Purkinje cell (primary cell): ENCODE measurements around the gene CCL25. TPM values are rescaled to one million over a fixed set of nuclear protein-coding genes. Genes with fewer than 3 reads are reported as not detected.

Experiments
- polyA plus RNA-seq: library from polyadenylated mRNA; unstranded; fragments of >200 nt; fragmentation: Nextera tagmentation; gene quantifications from 2 replicates; pipeline ENCODE4 v1.2.1, GENCODE V29; 2014

The CCL25 gene
- polyA plus RNA-seq: not detected in 2 replicates

GRCh38 chr19:8052464-8052859 is at the start of gene CCL25:
Gene CCL25, plus strand, starts transcription at chr19:8052760. Its CDS starts 290 bp downstream, at chr19:8053050.

GRCh38 chr19:8005534-8006256 is 46.9 kb upstream of the CCL25 start, which contains the start of gene ELAVL1:
Gene ELAVL1, minus strand, starts transcription at chr19:8005641. Its CDS starts 13,826 bp downstream, at chr19:7991815.

Other genes with a start within 250 kb of the CCL25 start
- 0.59 and 1.0 TPM in 2 replicates for gene EVI5L, start 222.5 kb upstream of the CCL25 start, polyA plus RNA-seq
- 0.87 and 1.3 TPM in 2 replicates for gene PRR36, start 178.4 kb upstream of the CCL25 start, polyA plus RNA-seq
- gene LRRC8E, start 164.2 kb upstream of the CCL25 start, polyA plus RNA-seq: not detected in 2 replicates
- gene MAP2K7, start 148.9 kb upstream of the CCL25 start, polyA plus RNA-seq: 0.34 and 0.47 TPM in 2 replicates
- 0.97 and 4.5 TPM in 2 replicates for gene TGFBR3L, start 137.9 kb upstream of the CCL25 start, polyA plus RNA-seq
- 2.1 and 3.0 TPM in 2 replicates for gene SNAPC2, start 132.4 kb upstream of the CCL25 start, polyA plus RNA-seq
- gene CTXN1, start 126.6 kb upstream of the CCL25 start, polyA plus RNA-seq: 2.1 TPM in 1 of 2 replicates, not detected in the other
- 8.8 and 13.7 TPM in 2 replicates for gene TIMM44, start 109.1 kb upstream of the CCL25 start, polyA plus RNA-seq
- 6.6 and 8.6 TPM in 2 replicates for gene ELAVL1, start 47.1 kb upstream of the CCL25 start, polyA plus RNA-seq
- not detected in 2 replicates for gene FBN3, start 96.8 kb downstream of the CCL25 start, polyA plus RNA-seq
- gene CERS4, start 156.6 kb downstream of the CCL25 start, polyA plus RNA-seq: 1.3 and 3.1 TPM in 2 replicates